Hematopoietic multipotent progenitor cell (in vitro differentiated cells): ENCODE results near the gene EXOC4. TPM values are rescaled to one million over a fixed set of nuclear protein-coding genes. Genes with fewer than 3 reads are reported as not detected.

Experiments
- DNase-seq, 3 donors: peaks; one replicate each; pipeline ENCODE4 v3.0.0-alpha.2; 2011 to 2015; ENCODE audit warnings: low read depth in 2 of 3, low spot score in 2 of 3
- total RNA-seq: library from RNA; depleted of rRNA; stranded (reverse); fragments of >200 nt; gene quantifications from one replicate; pipeline ENCODE4 v1.2.3, GENCODE V29; 2012

Gene EXOC4
- total RNA-seq, 1 donor, result 66.2 TPM

GRCh38 chr7:133937786-133938185 is 684.9 kb downstream of the EXOC4 start:
- DNase-seq, result no peak

GRCh38 chr7:133940368-133940767 is 687.5 kb downstream of the EXOC4 start:
- no peak for DNase-seq

- no peak for DNase-seq
Observed at GRCh38 chr7:133941496-133941895, 688.6 kb downstream of the EXOC4 start.

DNA sequence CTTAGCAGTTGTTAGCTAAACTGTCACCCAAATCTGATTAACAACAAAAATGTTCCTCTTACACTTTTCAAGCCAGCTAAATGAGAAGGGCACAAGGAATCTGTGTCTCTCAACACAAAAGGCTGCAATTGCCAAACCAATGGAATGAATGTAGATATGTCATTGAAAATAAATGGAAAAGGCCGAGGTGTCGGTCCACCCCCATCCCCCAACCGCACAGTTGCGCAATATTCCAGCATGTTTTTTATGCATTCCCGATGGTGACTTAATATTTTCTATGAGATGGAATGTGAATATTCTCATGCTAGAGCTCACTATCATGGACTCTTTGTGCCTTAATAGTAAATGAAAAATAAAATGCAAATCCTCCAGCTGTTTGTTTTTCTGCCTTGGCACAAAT is 692.6 kb downstream of the EXOC4 start:
- DNase-seq, result no peak

DNA sequence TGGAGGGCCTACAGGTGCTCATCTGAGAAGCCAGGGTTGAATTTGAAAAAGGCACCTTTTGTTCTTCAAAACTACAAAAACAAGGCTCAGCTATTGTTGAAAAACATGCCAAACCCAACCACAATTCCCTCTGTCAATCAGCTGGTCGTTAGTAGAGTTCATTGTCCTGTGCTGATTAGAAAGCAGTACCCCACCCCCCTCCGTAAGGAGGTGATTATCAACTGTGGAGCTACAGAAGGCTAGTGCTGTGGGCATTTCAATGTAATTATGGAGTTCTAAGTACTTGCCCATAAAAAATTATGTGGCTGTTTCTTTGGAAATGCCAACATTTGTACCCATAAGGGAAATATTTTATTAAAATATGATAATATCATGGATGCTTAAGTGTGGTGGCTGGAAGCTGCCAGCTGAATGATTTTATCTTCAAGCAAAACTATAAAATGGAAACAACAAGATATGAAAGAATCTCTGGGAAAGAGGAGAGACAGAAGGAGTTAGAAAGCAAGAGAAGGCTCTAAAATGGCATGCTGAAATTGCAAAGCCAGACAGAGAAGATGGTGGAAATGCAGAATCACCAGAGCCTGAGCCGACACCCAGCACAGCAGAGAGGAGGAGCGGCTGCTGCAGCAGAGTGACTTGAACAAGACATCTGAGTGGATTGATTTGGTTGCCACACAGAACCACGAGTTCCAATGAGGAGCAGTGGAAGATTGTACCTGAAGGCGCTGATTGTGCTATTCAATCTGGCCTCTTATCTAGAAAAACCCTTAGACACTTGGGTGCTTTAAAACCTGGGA is 694.8 kb downstream of the EXOC4 start:
- DNase-seq, result no peak

GRCh38 chr7:133948588-133948987 is 695.7 kb downstream of the EXOC4 start:
- DNase-seq, result no peak

GRCh38 chr7:133950855-133951254 is 698.0 kb downstream of the EXOC4 start:
- DNase-seq, result no peak

GRCh38 chr7:133955208-133955607 is 702.3 kb downstream of the EXOC4 start:
- DNase-seq, result no peak

- no peak for DNase-seq
Observed at GRCh38 chr7:133957845-133958244, 705.0 kb downstream of the EXOC4 start.

- no peak for DNase-seq
Observed at GRCh38 chr7:133958822-133959221, 705.9 kb downstream of the EXOC4 start.

DNA sequence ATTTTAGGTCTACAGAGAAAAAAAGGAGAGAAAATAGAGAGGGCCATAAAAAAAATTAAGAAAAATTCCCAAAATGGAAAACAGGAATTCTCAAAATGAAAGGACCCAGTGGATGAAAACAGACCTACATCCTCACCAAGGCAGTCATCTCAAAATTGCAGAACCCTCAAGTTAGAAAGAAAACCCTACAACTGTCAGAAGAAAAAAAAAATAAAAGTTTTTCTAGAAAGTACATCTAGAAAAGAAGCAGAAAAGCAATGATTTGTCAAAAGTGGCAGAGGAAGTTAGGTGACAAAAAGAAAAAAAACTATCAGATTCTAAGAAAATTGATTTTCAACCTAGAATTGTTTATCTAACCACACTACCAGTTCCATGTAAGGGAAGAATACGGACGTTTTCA is 706.6 kb downstream of the EXOC4 start:
- DNase-seq, result no peak

- DNase-seq, result no peak
Observed at GRCh38 chr7:133961724-133962123, 708.8 kb downstream of the EXOC4 start.

DNA sequence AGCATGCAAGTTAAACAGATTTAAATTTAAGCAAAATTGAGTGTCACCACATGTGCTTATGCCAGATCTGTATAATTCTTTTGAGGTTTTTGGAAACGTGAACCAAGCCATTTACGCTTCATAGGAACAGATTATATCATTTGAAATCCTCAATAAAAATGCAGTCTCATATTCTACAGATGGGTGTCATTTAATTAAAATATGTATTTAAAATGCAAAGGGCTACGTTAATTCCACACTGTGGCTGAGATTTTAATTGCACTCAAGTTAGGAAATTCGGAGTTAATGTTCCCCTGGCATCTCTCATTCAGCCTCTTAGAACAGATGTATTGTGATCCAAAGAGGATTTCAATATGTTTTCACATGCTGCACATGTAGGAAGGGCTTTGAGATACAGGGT is 709.8 kb downstream of the EXOC4 start:
- no peak for DNase-seq

GRCh38 chr7:133963629-133964028 is 710.8 kb downstream of the EXOC4 start:
- no peak for DNase-seq

GRCh38 chr7:133971625-133972024 is 718.7 kb downstream of the EXOC4 start:
- DNase-seq, result no peak

GRCh38 chr7:133973710-133974109 is 720.8 kb downstream of the EXOC4 start:
- no peak for DNase-seq

- DNase-seq, result no peak
Observed at GRCh38 chr7:133975130-133975529, 722.3 kb downstream of the EXOC4 start.

- DNase-seq, result no peak
Observed at GRCh38 chr7:133976140-133976539, 723.3 kb downstream of the EXOC4 start.

DNA sequence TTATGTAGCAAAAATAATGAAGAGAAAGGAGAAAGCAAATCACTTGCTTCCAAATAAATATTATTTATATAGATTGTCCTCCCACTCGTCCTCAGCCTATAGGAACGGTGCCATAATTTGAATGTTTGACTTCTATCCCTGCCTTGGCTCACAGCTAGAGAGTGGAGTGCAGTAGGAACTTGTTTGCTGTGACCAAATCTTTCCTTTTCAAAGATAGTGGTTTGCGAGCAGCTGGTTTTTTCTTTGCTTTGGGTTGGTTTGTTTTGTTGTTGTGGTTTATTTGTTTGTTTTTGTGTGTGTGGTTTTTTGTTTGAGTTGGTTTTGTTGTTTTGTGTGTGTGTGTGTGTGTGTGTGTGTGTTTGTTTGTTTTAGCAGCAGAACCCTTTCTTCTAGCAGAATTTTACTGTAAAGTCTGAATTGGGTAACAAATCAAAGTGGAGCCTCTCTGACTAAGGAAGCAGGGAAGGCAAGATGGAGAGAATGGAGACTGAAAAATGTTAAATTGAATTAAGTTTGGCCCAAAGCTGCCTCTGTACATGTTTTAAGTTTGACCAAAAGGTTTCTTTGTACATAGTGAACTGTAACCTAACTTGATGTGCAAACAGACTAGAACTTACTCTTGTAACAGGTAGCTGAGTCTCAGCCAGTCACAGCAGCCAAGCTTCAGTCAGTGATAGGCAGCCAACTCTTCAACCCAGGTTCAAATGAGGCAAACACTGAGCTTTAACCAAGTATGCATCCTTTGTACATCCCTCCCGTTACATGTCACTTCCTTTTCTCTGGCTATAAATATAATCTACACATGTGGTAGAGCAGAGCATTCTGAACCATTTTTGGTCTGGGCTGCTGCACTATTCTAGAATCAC is 724.8 kb downstream of the EXOC4 start:
- DNase-seq, result no peak

DNA sequence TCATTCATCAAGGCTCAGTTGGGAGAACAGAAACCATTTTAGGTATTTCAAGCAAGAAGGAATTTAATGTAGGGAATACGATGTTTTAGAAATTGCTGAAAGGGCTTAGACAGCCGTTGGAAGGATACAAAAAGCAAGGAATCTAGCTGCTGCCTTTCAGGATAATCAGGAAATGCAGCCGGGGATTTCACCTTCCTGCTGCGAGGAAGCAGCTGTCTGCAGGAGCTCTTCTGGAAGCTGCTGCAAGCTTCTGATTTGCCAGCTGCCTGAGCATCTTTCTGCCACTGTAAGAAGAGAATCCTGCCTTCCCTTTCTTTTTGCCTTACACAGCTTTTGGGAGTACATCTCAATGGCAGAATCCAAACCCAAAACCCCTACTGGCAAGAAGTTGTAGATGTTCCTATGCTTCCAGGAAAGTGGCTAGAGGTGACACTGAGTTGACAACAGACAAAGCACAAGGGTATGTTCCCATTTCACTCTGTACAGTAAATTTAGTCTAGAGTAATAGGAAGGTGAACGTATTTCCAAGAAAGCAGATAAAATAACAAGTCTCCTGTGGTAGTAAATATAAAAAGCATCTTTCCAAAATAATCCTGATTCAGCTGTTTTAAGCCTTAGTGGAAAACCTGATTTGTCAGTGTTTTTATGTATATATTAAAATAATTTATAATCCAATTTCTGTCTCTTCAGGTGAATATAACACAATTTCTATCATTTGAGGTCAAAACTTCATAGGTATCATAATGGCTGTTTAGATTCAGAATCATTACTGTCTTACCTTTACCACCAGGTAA is 725.8 kb downstream of the EXOC4 start:
- no peak for DNase-seq

DNA sequence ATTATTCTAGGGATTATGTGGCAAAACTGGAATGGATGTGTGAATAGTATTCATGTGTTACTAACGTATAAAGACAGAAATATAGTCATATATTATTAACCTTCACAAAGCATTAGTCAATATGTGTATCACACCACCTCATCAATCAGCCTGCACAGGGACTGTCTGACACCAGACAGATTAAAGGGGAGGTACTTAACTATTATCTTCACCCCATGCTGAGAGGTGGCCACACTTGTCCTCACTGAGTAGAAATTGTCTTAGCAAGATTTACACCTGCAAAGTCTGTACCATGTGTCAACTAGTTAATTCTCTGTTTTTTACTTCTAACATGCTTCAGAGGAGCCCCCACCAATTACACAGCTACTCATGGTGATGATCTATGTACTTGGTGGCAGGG is 727.9 kb downstream of the EXOC4 start:
- DNase-seq, result no peak
